HG02852 (cell line): ENCODE results near the gene GRM2.
A peak's percentile ranks its signal among the peaks of the same experiment; 100 is the strongest.

Experiments
- ATAC-seq: cut with Tn5 transposase; IDR thresholded peaks from one replicate; pipeline ENCODE4 v1.9.1; 2021; ENCODE audit warnings: mild to moderate bottlenecking, moderate library complexity; ENCODE audit not compliant: unreplicated experiment

The GRM2 gene

GRCh38 chr3:51706788-51707731 is at the start of gene GRM2:
TSS of gene GRM2 (plus strand) at chr3:51707068. CDS start at chr3:51708984, 1,916 bp downstream.
- ATAC-seq = no peak

- no peak for ATAC-seq
Measured at GRCh38 chr3:51657234-51657633, 49.6 kb upstream of the GRM2 start.

- no peak for ATAC-seq
Measured at GRCh38 chr3:51659942-51660341, 46.9 kb upstream of the GRM2 start.

GRCh38 chr3:51662456-51662855 is 44.4 kb upstream of the GRM2 start:
- ATAC-seq = no peak

GRCh38 chr3:51668756-51669155 is 38.1 kb upstream of the GRM2 start:
- ATAC-seq = no peak

GRCh38 chr3:51669241-51670052 is 37.4 kb upstream of the GRM2 start:
- ATAC-seq = no peak

- ATAC-seq = no peak
Measured at GRCh38 chr3:51670053-51670822, 36.6 kb upstream of the GRM2 start.

- ATAC-seq = peak; percentile 83
Measured at GRCh38 chr3:51670823-51671733, 35.8 kb upstream of the GRM2 start, which contains the start of gene TEX264. TSS of gene TEX264 (plus strand) at chr3:51671252. CDS start at chr3:51674305, 3,053 bp downstream.

GRCh38 chr3:51671734-51672475 is 35.0 kb upstream of the GRM2 start:
- ATAC-seq = peak; percentile 41

- ATAC-seq = no peak
Measured at GRCh38 chr3:51673181-51673801, 33.6 kb upstream of the GRM2 start.

- no peak for ATAC-seq
Measured at GRCh38 chr3:51673802-51674654, 32.8 kb upstream of the GRM2 start.

- ATAC-seq = no peak
Measured at GRCh38 chr3:51675201-51675611, 31.7 kb upstream of the GRM2 start.

- no peak for ATAC-seq
Measured at GRCh38 chr3:51676102-51676640, 30.7 kb upstream of the GRM2 start.

GRCh38 chr3:51677358-51677757 is 29.5 kb upstream of the GRM2 start:
- ATAC-seq = no peak

GRCh38 chr3:51678186-51678585 is 28.7 kb upstream of the GRM2 start:
- no peak for ATAC-seq

- ATAC-seq = no peak
Measured at GRCh38 chr3:51678641-51679040, 28.2 kb upstream of the GRM2 start.

- no peak for ATAC-seq
Measured at GRCh38 chr3:51679318-51679717, 27.6 kb upstream of the GRM2 start.
